Glutamatergic neuron (in vitro differentiated cells): ENCODE measurements around the gene PLA1A. TPM values are rescaled to one million over a fixed set of nuclear protein-coding genes. Genes with fewer than 3 reads are reported as not detected.

Experiments used
- DNase-seq: peaks from one replicate; pipeline ENCODE4 v3.0.0; 2022
- H3K27ac Mint-ChIP-seq: one replicate; pipeline ENCODE4 v1.8.0; 2020; ENCODE audit warnings: mild to moderate bottlenecking, mixed read lengths, inconsistent platforms; ENCODE audit not compliant: unreplicated experiment
- H3K27me3 Mint-ChIP-seq: one replicate; pipeline ENCODE4 v1.8.0; 2020; ENCODE audit warnings: mild to moderate bottlenecking, moderate library complexity, mixed read lengths, inconsistent platforms; ENCODE audit not compliant: unreplicated experiment
- H3K36me3 Mint-ChIP-seq: one replicate; pipeline ENCODE4 v1.8.0; 2020; ENCODE audit warnings: mild to moderate bottlenecking, mixed read lengths, inconsistent platforms; ENCODE audit not compliant: unreplicated experiment
- H3K4me1 Mint-ChIP-seq: one replicate; pipeline ENCODE4 v1.8.0; 2020; ENCODE audit warnings: mild to moderate bottlenecking, low read depth, mixed read lengths, inconsistent platforms; ENCODE audit not compliant: unreplicated experiment
- H3K4me3 Mint-ChIP-seq: one replicate; pipeline ENCODE4 v1.8.0; 2020; ENCODE audit warnings: mild to moderate bottlenecking, mixed read lengths, inconsistent platforms; ENCODE audit not compliant: unreplicated experiment
- H3K9me3 Mint-ChIP-seq: one replicate; pipeline ENCODE4 v1.8.0; 2020; ENCODE audit warnings: mild to moderate bottlenecking, moderate library complexity, mixed read lengths, inconsistent platforms; ENCODE audit not compliant: unreplicated experiment
- total RNA-seq: library from RNA; stranded (reverse); fragmentation: NEBNext Ultra II Directional; extraction: Animal tissue kit (Norgen Biotek cat#: 25700); gene quantifications from one replicate; pipeline ENCODE4 v1.2.1, GENCODE V29; 2021; ENCODE audit not compliant: unreplicated experiment
- TF ChIP-seq, protein P1 (sequence below): fragments of 200-600 bp; sonication (generic); IDR thresholded peaks from one replicate; pipeline ENCODE4 v1.5.0; 2021; ENCODE audit not compliant: partially characterized antibody, unreplicated experiment

PLA1A gene
- total RNA-seq, 1 donor from 2014 or later: not detected

DNA sequence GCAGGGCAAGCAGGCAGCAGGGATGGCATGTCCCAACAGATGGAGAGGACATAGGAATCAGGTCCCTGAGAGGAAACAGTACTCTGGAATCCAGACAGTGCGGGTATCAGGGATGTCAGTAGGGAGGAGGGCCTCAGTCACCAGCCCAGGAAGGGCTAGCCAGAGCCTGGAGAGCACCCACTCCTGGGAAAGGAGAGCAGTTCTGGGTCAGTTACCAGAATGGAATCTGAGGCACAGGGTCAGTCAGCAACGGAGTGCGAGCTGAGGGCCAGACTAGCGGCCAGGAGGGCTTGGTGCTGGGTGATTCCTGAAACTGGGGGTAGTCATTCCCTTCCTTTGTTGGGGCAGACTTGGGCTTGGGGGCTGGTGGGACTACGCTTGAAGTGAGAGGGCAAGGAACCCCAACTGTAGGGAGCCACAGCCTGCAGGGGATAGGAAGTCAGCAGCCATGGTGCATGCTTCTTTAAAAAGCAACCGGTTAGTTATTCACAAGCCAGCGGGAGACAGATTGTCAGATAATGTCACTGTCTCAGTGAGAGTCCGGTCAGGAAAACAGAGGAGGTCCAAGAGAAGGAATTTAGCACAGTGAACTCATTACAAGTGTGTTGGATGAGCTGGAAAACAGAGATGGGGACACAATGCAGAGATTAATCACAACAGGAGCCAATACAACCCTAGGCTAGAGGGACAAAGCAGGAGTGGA, 27.9 kb downstream of the PLA1A start:
- Mint-ChIP-seq H3K4me3 (no peak overlapping the region), H3K4me1 (no peaks in the 10 kb centered on the region), H3K36me3 (no peaks in the 10 kb centered on the region), H3K9me3 (peaks cover 2% of the 10 kb centered on the region), H3K27me3 (peaks cover 4% of the 10 kb centered on the region), H3K27ac (no peak overlapping the region)
- DNase-seq: no peak
- TF ChIP-seq, protein P1, sequence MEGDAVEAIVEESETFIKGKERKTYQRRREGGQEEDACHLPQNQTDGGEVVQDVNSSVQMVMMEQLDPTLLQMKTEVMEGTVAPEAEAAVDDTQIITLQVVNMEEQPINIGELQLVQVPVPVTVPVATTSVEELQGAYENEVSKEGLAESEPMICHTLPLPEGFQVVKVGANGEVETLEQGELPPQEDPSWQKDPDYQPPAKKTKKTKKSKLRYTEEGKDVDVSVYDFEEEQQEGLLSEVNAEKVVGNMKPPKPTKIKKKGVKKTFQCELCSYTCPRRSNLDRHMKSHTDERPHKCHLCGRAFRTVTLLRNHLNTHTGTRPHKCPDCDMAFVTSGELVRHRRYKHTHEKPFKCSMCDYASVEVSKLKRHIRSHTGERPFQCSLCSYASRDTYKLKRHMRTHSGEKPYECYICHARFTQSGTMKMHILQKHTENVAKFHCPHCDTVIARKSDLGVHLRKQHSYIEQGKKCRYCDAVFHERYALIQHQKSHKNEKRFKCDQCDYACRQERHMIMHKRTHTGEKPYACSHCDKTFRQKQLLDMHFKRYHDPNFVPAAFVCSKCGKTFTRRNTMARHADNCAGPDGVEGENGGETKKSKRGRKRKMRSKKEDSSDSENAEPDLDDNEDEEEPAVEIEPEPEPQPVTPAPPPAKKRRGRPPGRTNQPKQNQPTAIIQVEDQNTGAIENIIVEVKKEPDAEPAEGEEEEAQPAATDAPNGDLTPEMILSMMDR: no peak

DNA sequence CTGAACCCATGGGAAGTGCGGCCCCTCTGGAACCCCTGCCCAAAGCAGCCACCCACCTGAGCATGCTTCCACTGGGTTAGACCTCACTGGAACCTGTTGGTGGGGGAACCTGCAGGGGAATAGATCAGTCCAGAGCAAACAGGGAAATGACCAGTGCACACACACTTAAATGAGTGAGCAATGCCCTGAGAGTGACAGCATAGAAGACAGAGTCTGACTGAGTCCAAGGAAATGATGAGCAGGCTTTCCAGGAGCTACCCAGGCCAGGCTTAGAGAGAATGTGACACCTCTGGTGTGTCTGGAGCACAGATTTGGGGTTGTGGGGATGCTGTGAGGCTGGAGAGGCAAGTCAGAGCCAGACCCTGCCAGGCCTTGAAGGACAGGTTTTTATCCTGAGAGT, 28.5 kb downstream of the PLA1A start:
- Mint-ChIP-seq H3K36me3 (no peaks in the 10 kb centered on the region), H3K27ac (no peak overlapping the region), H3K4me1 (peaks cover 4% of the 10 kb centered on the region), H3K9me3 (peaks cover 2% of the 10 kb centered on the region), H3K4me3 (no peak overlapping the region), H3K27me3 (peaks cover 4% of the 10 kb centered on the region)
- no peak for DNase-seq
- TF ChIP-seq, protein P1: no peak

DNA sequence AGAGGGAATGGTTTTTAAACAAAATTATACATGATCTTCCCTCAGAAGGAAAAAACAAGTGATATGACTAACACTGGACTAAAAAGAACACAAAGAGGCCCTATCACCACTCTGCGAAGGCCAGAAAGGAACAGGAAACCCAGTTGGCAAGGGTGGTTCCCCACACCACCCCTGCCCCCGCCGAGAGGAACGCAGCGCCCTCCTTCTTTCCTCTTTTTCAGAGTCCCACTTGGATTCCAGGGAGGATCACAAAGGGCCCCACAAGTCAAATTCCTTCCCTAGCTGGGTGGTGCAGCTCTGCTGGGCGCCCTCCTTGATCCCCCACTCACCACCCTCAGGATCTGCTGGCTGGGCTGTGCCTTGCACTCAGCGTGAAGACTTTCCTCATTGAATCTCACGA, 29.8 kb downstream of the PLA1A start:
- Mint-ChIP-seq H3K9me3 (peaks cover 2% of the 10 kb centered on the region), H3K27me3 (peaks cover 4% of the 10 kb centered on the region), H3K4me3 (no peak overlapping the region), H3K36me3 (no peaks in the 10 kb centered on the region), H3K27ac (no peak overlapping the region), H3K4me1 (peaks cover 4% of the 10 kb centered on the region)
- DNase-seq: no peak
- TF ChIP-seq, protein P1: no peak

DNA sequence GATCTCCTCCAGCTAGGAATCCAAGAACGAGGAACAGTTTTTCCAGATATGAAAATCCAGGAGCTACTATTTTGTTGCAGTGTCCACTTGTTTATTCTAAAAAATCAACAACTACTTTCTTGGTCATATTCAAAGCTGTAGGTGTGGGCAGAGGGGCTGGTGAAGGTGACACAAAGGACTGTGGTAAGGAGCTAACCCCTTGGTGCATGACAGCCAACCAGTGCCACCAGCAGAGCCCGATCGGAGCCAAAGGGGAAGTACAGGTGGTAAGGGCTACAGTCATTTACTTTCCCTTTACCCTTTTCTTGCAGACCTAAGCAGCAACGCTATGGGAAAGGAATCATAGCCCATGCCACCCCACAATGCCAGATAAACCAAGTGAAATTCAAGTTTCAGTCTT, 30.7 kb downstream of the PLA1A start:
- TF ChIP-seq, protein P1: no peak
- H3K9me3 Mint-ChIP-seq: peaks cover 2% of the 10 kb centered on the region
- H3K27ac Mint-ChIP-seq: no peak overlapping the region
- peaks cover 4% of the 10 kb centered on the region for H3K27me3 Mint-ChIP-seq
- no peak overlapping the region for H3K4me3 Mint-ChIP-seq
- H3K4me1 Mint-ChIP-seq: peaks cover 4% of the 10 kb centered on the region
- DNase-seq: no peak
- H3K36me3 Mint-ChIP-seq: no peaks in the 10 kb centered on the region

DNA sequence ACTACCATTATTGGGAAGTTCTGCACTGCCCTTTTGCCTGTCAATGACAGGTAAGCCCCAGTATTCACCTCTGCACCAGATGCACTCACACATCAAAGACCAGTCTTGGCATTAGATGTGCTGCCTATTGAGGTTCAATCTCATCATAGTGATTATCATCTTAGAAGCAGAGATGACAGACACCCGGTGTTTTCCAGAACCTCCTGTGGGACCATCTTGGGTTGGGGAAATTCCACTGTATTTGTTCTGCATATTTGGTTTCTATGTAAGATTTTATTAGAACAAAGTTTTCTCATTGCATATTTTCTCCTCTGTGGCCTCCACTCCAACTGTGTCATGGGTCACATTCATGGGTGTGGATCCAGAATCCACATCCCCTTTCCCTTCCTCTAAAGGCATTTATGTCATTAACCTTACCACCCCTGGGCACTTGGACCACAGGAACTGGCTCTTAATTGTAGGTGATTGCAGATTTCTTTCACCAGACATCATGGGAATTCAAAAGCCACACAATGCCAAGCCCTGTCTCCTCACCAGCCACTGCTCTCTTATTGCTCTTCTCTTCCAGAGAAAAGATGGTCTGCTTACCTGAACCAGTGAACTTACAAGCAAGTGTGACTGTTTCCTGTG, 31.2 kb downstream of the PLA1A start:
- Mint-ChIP-seq H3K4me1 (peaks cover 4% of the 10 kb centered on the region), H3K9me3 (peaks cover 2% of the 10 kb centered on the region), H3K27me3 (peaks cover 4% of the 10 kb centered on the region), H3K36me3 (no peaks in the 10 kb centered on the region), H3K4me3 (no peak overlapping the region), H3K27ac (no peak overlapping the region)
- no peak for DNase-seq
- TF ChIP-seq, protein P1: no peak
